Erythroblast (primary cell): ENCODE results near the gene FGF14.

Experiments
- DNase-seq, 2 experiments: peaks; one replicate each; lab custom pipeline; 2025; lab: John Stamatoyannopoulos, UW
- GATA1 ChIP-seq: IDR thresholded peaks from 2 replicates; pipeline ENCODE4 v1.6.1; 2011; ENCODE audit warnings: low read depth, mild to moderate bottlenecking, control low read depth, low read length, moderate library complexity
- POLR2A ChIP-seq: IDR thresholded peaks from 2 replicates; pipeline ENCODE4 v1.6.1; 2011; ENCODE audit warnings: mild to moderate bottlenecking, low read length

Gene FGF14

GRCh38 chr13:101799196-101799595 is 602.7 kb downstream of the FGF14 start:
- no peak for TF ChIP-seq GATA1
- TF ChIP-seq POLR2A = no peak
- DNase-seq = no peak

DNA sequence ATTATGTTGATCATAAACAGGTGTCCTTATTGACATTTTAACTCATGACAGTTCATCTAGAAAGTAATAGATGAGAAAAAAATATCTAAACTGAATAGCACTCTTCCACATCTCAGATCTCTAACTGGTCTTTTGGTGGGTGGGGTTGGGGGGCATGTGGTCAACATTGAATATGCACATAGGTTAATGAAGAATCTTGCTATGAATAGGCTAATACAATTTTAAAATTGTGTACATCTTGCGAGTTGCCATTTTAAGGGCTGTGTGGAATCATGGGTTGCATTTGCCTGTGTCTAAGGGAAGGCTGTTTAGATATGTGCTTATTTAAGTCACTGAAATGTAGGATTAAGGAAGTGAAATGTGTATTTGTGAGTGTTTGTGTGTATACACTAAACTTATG is 603.4 kb downstream of the FGF14 start:
- DNase-seq = no peak
- TF ChIP-seq GATA1 = no peak
- no peak for TF ChIP-seq POLR2A

- DNase-seq = no peak
- TF ChIP-seq POLR2A (no peak), GATA1 (no peak)
Measured at GRCh38 chr13:101795460-101795859, 606.4 kb downstream of the FGF14 start.

DNA sequence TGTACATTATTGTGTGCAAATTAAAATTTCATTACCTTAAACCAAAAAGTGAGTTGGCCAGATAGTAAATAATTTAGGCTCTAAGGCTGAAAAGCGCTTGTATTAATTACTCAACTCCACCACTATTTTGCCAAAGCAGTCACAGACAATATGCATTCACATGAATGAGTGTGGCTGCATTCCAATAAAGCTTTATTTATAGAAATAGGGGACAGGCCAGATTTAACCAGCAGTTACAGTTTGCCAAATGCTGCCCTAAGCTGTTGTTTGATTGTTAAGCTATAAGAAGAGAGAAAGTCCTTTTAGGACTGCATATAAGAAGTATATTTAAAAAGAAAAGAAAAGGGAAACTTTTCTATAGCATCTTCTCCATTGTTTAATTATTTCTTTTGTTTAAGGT is 606.8 kb downstream of the FGF14 start:
- TF ChIP-seq GATA1 = no peak
- no peak for TF ChIP-seq POLR2A
- no peak for DNase-seq

DNA sequence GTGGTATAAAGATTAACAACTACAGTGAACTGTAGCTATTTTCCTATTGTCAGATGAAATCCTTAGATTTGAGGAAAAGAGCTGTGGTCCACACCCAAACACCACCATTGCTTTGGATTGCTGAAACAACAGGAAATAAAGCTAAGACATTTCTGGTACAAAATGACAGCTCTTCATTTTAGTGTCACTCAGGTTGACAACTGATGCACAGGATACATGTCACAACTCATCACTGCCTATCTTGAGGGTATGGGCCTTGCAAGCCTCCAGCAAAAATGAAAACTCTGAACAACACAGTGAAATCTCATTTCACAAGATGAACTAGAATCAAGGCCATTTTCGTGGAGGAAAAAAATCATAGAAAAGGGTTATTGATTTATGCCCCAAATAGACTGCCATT is 609.7 kb downstream of the FGF14 start:
- no peak for DNase-seq
- TF ChIP-seq POLR2A = no peak
- TF ChIP-seq GATA1 = no peak

DNA sequence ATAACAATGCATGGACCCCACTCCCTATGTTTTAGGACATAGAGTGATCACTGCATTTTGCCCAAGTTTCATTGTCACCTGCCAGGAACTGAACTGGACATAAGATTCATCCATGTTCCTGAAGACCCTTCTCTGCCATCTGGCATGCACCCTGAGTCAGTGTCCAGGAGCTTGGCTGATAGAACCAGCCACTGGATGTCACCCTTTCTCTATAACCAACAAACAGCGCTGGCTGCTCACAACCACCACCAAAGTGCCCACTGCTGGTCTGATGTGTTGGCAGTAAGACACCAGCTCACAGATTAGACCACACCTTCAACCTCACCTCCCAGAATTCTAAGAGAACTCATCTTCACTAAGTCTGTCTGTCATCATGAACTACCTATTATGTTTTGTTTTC is 616.0 kb downstream of the FGF14 start:
- TF ChIP-seq GATA1 (no peak), POLR2A (no peak)
- peak; percentile 11 to 13 for DNase-seq

GRCh38 chr13:101784313-101784712 is 617.5 kb downstream of the FGF14 start:
- TF ChIP-seq POLR2A = no peak
- no peak for TF ChIP-seq GATA1
- no peak for DNase-seq

- DNase-seq = no peak
- TF ChIP-seq POLR2A (no peak), GATA1 (no peak)
Measured at GRCh38 chr13:101783554-101783953, 618.3 kb downstream of the FGF14 start.

GRCh38 chr13:101780211-101780610 is 621.6 kb downstream of the FGF14 start:
- TF ChIP-seq GATA1 (no peak), POLR2A (no peak)
- no peak for DNase-seq

- no peak for DNase-seq
- TF ChIP-seq GATA1 (no peak), POLR2A (no peak)
Measured at GRCh38 chr13:101779147-101779546, 622.7 kb downstream of the FGF14 start.

DNA sequence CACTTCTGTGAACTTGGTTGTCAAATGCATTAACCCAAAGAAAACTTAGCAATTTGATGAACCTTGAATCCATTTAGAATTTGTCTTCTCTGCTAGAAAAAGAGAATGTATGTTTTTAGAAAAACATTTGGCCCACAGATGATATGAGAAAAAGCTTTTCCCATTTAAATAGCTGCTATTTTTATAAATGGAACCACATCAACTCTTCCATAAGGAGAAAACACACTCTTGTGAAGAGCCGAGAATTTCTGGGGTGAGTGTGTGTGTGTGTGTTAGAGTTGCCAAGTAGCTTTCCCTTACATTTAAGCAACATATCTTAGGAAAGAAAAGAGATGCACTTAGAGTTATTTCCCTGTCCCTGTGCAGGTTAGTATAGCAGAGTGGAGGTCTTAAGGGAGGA is 626.6 kb downstream of the FGF14 start:
- TF ChIP-seq POLR2A (no peak), GATA1 (no peak)
- no peak for DNase-seq

GRCh38 chr13:101774393-101774792 is 627.5 kb downstream of the FGF14 start:
- no peak for TF ChIP-seq GATA1
- no peak for TF ChIP-seq POLR2A

DNA sequence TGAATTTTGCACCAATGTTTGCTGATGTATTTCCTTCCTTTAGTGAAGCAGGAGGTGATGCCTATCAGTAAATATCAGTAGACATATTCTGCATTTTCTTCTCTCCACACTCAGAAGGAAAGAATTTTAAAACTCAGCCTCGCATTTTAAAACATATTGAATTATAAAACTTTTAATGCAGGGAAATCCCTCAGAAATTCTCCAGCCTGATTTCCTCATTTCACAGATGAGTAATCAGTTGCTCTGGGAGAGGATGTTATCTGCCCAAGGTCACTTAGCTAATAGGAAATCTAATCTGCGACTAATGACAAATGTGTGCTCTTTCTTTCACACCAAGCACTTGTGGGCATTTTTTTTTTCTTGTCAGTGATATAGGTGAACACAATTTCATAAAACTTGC is 628.8 kb downstream of the FGF14 start:
- no peak for TF ChIP-seq POLR2A
- no peak for TF ChIP-seq GATA1
- DNase-seq = no peak

More at GRCh38 chr13:101774393-101774792, 627.5 kb downstream of the FGF14 start:
- DNase-seq = no peak

DNA sequence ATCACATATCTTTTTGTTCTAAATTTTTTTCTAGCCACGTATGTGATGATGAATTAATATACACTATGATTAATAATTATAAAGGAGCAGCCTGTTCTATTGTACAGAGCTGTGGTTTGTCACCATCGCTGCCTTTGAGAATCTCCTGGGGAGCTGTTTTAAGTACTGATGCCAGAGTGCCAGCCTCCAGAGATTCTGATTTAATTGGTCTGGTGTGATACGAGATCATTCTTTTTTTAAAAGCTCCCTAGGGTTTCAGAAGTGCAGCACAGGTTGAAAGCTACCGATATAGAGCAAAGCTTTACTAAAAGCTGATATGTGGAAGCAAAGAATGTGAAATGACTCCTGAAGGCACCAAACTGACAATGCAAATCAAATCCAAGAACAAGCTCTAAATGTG is 634.7 kb downstream of the FGF14 start:
- no peak for DNase-seq

GRCh38 chr13:101763191-101763590 is 638.7 kb downstream of the FGF14 start:
- no peak for DNase-seq
- TF ChIP-seq GATA1 = no peak

More for the DNA sequence above, 634.7 kb downstream of the FGF14 start:
- no peak for TF ChIP-seq POLR2A
- no peak for TF ChIP-seq GATA1

DNA sequence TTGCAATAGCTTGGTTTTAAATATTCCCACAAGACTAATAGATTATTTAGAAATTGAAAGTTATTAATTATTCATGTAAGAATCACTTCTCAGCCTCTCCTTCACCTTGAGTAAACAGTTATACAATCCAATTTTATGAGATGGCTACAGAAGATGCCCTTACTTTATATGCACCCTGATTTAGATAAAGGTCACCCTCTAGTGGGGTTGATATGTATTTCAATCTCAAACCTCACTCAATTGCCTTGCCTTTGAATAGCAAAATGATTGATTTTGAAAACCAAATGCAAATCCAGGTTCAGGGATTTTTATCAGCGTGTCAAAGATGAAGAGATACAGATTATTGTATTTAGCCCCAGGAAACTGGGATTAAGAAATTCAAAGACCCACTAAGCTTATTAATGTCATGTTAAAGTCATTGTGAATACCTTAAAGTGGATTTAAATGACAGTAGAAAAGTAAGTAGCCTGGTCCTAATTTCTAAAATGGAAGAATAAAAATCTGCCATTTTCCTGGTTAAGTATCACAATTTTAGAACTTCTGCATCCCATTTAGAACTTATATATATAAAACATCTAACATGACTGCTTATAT is 644.3 kb downstream of the FGF14 start:
- peak; percentile 52 to 57 for DNase-seq
- no peak for TF ChIP-seq POLR2A
- TF ChIP-seq GATA1 = no peak
